Ureter (tissue), 1 donor: Measurements from ENCODE around the gene WWOX. TPM values are rescaled to one million over a fixed set of nuclear protein-coding genes. Genes with fewer than 3 reads are reported as not detected.

Source experiments
- DNase-seq: peaks from one replicate; pipeline ENCODE4 v3.0.0-alpha.2; 2020; ENCODE audit warnings: low spot score
- total RNA-seq: library from RNA; stranded (reverse); gene quantifications from one replicate; pipeline ENCODE4 v1.2.4, GENCODE V29; 2023
- donor health status: DM: yes; HTN: yes; CAD: no.

WWOX gene
- total RNA-seq, 1 donor from 2014 or later: 23.5 TPM

- DNase-seq: no peak
Observed at GRCh38 chr16:79134300-79134699, 1034.8 kb downstream of the WWOX start.

DNA sequence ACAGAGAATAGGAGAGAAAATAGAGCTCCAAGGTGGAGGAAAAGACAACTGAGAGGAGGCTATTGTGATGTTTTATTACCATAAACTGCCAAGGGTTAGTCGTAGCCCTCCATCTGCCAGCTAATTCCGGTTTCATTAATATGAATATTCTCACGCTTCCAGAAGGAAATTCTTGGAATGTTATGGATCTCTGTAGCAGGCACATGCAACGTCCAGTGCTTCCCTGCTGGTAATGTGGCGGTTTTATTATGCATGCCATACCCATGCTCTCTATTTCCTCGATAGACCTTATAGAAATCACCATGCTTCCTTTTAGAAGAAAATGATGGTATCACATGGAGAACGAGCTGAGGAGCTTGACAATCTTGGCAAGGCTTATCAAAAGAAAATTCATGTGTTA, 1037.5 kb downstream of the WWOX start:
- DNase-seq: no peak

DNA sequence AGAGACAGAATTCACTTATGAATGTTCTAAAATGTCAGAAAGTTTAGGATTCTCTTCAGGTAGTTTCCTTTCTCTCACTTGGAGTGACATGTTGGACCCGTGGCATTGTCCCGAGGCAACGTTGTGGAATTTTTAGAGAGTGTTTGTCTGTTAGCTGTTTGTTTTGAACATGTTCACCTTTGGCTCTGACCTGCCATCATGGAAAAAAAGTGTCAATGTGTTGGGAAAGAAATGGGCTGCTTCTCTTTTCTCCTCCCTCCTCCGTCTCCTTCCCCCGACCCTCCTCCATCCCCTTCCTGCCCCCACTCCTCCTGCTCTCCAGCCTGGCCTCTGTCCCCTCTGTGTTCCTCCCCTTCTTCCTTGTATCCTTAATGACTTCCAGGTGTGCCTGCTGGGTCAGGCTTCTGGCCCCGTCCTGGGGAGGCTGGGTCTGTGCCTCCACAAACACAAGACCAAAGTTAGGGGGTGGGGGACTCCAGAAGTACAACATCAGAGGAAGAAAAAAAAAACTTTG, 1038.0 kb downstream of the WWOX start:
- DNase-seq: no peak

GRCh38 chr16:79139799-79140198, 1040.3 kb downstream of the WWOX start:
- DNase-seq: no peak

GRCh38 chr16:79143026-79143425, 1043.6 kb downstream of the WWOX start:
- no peak for DNase-seq

DNA sequence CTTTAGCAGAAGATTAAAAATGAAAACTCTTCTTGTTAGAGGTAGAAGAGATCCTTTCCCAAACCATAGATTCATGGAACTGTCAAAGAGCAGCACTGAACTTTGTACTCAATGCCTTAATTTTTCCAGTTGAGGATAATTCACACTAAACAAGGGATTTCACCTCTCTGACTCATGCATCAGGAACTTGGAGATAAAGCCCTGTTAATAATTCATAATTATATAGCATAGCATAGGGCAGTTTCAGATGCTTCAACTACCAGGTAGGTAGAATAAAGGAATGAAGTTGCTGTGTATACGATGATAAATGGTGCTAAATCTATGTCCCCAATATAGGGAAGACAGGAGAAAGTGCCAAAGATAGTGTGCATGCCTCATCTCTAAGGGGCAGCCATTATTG, 1050.7 kb downstream of the WWOX start:
- DNase-seq: no peak

GRCh38 chr16:79150632-79151310, 1051.3 kb downstream of the WWOX start:
- no peak for DNase-seq

- no peak for DNase-seq
Observed at GRCh38 chr16:79154086-79154485, 1054.6 kb downstream of the WWOX start.

DNA sequence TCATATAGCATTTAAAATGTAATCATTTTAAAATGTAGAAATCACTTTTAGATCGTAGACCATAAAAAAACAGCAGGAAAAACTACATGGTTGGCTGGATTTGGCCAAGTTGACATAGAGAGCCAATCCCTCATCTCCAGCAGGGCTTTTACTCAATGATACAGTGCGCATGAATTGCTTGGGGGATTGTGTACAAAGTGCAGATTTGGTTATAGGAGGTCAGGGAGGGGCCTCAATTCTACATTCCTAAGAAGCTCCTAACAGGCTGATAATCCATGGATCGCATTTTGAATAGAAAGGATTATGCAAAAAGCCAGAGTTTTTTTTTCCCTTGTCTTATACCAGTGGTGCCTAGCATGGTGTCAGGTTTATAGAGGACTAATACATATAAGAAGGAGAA, 1056.0 kb downstream of the WWOX start:
- no peak for DNase-seq

GRCh38 chr16:79155904-79156303, 1056.5 kb downstream of the WWOX start:
- no peak for DNase-seq

GRCh38 chr16:79156761-79157160, 1057.3 kb downstream of the WWOX start:
- no peak for DNase-seq

GRCh38 chr16:79158337-79158736, 1058.9 kb downstream of the WWOX start:
- no peak for DNase-seq

- DNase-seq: no peak
Observed at GRCh38 chr16:79159261-79160049, 1060.0 kb downstream of the WWOX start.

- DNase-seq: no peak
Observed at GRCh38 chr16:79162977-79163376, 1063.5 kb downstream of the WWOX start.

DNA sequence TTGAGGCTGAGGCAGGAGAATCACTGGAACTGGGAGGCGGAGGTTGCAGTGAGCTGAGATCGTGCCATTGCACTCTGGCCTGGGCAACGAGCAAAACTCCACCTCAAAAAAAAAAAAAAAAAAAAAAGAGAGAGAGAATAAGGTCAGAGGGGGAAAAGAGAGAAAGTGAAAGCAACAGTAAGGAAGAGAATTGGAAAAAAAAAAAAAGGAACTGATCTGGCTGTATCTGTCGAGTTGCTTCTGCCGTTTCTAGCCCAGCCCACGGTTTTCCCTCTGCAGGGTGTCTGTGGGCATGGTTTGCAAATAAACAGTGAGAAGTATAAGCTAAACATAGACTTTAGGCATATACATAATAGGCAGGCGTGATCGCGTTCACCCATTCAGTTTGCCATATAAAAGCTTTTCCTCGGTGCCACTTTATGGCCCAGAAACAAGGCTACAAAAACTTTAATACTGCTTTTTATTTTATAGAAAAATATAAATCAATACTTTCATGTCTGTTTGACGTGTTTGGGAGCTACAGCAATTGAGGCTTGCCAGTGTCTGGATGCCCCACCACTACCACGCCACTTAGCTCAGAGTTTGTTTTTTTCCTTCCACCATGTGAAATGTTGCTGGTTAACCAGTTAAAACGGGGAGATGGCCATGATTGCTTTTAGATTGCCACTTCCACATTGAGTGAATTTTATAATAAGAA, 1064.4 kb downstream of the WWOX start:
- no peak for DNase-seq

- no peak for DNase-seq
Observed at GRCh38 chr16:79164388-79164995, 1065.0 kb downstream of the WWOX start.

GRCh38 chr16:79165079-79165478, 1065.6 kb downstream of the WWOX start:
- DNase-seq: no peak

- DNase-seq: no peak
Observed at GRCh38 chr16:79165506-79165905, 1066.1 kb downstream of the WWOX start.

- no peak for DNase-seq
Observed at GRCh38 chr16:79167893-79168292, 1068.4 kb downstream of the WWOX start.

- no peak for DNase-seq
Observed at GRCh38 chr16:79168321-79168720, 1068.9 kb downstream of the WWOX start.

- DNase-seq: no peak
Observed at GRCh38 chr16:79169239-79169638, 1069.8 kb downstream of the WWOX start.
